ENCODE data around the gene HDLBP.

Gene HDLBP

DNA sequence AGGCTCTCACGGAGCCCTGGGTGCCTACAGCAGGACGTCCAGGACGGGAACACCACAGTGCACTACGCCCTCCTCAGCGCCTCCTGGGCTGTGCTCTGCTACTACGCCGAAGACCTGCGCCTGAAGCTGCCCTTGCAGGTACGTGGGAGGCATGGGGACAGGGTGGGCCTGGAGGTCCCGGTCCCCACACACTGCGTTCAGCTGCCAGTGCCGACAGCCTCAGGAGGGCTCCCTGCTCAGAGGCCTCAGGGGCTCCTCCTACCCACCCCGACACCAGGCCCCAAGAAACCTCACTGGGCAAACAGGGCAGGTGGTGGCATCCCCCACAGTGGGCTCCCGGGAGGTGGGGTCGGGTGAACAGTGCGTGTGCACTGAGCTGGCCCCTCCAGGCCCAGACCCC, 116.2 kb downstream of the HDLBP start (continued):
- TF ChIP-seq, protein P1, sequence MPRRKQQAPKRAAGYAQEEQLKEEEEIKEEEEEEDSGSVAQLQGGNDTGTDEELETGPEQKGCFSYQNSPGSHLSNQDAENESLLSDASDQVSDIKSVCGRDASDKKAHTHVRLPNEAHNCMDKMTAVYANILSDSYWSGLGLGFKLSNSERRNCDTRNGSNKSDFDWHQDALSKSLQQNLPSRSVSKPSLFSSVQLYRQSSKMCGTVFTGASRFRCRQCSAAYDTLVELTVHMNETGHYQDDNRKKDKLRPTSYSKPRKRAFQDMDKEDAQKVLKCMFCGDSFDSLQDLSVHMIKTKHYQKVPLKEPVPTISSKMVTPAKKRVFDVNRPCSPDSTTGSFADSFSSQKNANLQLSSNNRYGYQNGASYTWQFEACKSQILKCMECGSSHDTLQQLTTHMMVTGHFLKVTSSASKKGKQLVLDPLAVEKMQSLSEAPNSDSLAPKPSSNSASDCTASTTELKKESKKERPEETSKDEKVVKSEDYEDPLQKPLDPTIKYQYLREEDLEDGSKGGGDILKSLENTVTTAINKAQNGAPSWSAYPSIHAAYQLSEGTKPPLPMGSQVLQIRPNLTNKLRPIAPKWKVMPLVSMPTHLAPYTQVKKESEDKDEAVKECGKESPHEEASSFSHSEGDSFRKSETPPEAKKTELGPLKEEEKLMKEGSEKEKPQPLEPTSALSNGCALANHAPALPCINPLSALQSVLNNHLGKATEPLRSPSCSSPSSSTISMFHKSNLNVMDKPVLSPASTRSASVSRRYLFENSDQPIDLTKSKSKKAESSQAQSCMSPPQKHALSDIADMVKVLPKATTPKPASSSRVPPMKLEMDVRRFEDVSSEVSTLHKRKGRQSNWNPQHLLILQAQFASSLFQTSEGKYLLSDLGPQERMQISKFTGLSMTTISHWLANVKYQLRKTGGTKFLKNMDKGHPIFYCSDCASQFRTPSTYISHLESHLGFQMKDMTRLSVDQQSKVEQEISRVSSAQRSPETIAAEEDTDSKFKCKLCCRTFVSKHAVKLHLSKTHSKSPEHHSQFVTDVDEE (CRISPR knock-in tag; IDR thresholded peaks at IDR 0.05), result no peak
- TF ChIP-seq CSDC2 (CRISPR knock-in tag; IDR thresholded peaks at IDR 0.05) (no peak), ZC3H10 (CRISPR knock-in tag; IDR thresholded peaks at IDR 0.05) (no peak), RARB (CRISPR knock-in tag; IDR thresholded peaks at IDR 0.05) (no peak), BACH2 (CRISPR knock-in tag; IDR thresholded peaks at IDR 0.05; ENCODE audit: borderline replicate concordance) (no peak), OSR1 (CRISPR knock-in tag; IDR thresholded peaks at IDR 0.05) (no peak), ARNTL (CRISPR knock-in tag; IDR thresholded peaks at IDR 0.05; ENCODE audit: borderline replicate concordance, low read depth) (no peak)
- TF ChIP-seq, protein P2, sequence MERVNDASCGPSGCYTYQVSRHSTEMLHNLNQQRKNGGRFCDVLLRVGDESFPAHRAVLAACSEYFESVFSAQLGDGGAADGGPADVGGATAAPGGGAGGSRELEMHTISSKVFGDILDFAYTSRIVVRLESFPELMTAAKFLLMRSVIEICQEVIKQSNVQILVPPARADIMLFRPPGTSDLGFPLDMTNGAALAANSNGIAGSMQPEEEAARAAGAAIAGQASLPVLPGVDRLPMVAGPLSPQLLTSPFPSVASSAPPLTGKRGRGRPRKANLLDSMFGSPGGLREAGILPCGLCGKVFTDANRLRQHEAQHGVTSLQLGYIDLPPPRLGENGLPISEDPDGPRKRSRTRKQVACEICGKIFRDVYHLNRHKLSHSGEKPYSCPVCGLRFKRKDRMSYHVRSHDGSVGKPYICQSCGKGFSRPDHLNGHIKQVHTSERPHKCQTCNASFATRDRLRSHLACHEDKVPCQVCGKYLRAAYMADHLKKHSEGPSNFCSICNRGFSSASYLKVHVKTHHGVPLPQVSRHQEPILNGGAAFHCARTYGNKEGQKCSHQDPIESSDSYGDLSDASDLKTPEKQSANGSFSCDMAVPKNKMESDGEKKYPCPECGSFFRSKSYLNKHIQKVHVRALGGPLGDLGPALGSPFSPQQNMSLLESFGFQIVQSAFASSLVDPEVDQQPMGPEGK (CRISPR knock-in tag; IDR thresholded peaks at IDR 0.05; ENCODE audit: borderline replicate concordance), result no peak

DNA sequence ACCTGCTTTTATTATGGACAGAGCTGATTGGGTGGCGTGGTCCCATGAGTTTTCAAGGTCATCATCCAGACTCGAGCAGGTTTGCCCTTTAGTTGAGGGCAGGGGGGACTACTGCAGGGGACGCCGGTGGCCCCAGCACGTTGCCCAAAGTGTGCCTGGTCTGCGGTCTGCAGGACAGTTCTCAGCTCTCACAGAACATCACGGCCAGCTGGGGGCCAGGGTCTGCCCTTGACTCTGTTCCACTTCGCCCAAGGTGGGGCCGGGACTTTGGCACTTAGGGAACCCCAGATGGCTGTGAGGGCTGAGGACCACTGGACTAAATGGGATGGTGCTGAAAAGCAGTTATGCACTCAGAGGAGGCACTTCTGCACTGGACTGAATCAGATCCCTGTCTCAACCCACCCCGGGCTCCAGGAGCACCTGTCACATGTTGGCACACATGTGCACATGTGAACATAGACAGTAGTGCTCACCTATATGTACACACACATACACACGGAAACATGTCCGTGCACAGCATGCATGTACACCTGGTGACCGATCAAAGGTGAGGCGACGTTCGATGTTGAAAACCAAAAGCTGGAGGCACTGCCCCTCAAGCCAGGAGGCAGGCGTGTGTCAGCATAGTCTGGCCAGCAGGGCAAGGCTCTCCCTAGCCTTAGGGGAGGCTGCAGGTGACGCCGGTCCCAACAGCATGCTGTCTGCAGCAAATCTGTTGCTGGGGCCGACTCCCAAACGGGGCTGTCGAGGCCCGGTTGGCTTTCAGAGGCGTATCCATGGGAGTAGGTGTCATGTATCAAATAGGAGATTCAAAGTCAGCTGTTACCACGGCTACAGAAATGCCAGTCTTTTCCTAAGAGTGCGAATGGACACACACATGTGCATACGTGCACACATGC, 116.8 kb downstream of the HDLBP start:
- no peak for TF ChIP-seq ZNF565 (CRISPR knock-in tag; conservative IDR thresholded peaks at IDR 0.05; ENCODE audit: low read depth)
- no peak for TF ChIP-seq ZNF8 (CRISPR knock-in tag; IDR thresholded peaks at IDR 0.05)
- TF ChIP-seq GLIS3 (CRISPR knock-in tag; IDR thresholded peaks at IDR 0.05), result no peak
- no peak for TF ChIP-seq ARNTL (CRISPR knock-in tag; IDR thresholded peaks at IDR 0.05; ENCODE audit: borderline replicate concordance, low read depth)
- TF ChIP-seq RARB (CRISPR knock-in tag; IDR thresholded peaks at IDR 0.05), result no peak
- TF ChIP-seq, protein P2 (CRISPR knock-in tag; IDR thresholded peaks at IDR 0.05; ENCODE audit: borderline replicate concordance), result no peak
- TF ChIP-seq ZFP30 (CRISPR knock-in tag; IDR thresholded peaks at IDR 0.05), result no peak
- TF ChIP-seq ISL1 (CRISPR knock-in tag; IDR thresholded peaks at IDR 0.05), result no peak
- TF ChIP-seq OSR1 (CRISPR knock-in tag; IDR thresholded peaks at IDR 0.05), result no peak
- TF ChIP-seq, protein P3, sequence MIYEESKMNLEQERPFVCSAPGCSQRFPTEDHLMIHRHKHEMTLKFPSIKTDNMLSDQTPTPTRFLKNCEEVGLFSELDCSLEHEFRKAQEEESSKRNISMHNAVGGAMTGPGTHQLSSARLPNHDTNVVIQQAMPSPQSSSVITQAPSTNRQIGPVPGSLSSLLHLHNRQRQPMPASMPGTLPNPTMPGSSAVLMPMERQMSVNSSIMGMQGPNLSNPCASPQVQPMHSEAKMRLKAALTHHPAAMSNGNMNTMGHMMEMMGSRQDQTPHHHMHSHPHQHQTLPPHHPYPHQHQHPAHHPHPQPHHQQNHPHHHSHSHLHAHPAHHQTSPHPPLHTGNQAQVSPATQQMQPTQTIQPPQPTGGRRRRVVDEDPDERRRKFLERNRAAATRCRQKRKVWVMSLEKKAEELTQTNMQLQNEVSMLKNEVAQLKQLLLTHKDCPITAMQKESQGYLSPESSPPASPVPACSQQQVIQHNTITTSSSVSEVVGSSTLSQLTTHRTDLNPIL (CRISPR knock-in tag; IDR thresholded peaks at IDR 0.05; ENCODE audit: low read depth), result no peak
- no peak for TF ChIP-seq ESRRG (CRISPR knock-in tag; IDR thresholded peaks at IDR 0.05)
- TF ChIP-seq, protein P1 (CRISPR knock-in tag; IDR thresholded peaks at IDR 0.05), result no peak
- TF ChIP-seq, protein P4, sequence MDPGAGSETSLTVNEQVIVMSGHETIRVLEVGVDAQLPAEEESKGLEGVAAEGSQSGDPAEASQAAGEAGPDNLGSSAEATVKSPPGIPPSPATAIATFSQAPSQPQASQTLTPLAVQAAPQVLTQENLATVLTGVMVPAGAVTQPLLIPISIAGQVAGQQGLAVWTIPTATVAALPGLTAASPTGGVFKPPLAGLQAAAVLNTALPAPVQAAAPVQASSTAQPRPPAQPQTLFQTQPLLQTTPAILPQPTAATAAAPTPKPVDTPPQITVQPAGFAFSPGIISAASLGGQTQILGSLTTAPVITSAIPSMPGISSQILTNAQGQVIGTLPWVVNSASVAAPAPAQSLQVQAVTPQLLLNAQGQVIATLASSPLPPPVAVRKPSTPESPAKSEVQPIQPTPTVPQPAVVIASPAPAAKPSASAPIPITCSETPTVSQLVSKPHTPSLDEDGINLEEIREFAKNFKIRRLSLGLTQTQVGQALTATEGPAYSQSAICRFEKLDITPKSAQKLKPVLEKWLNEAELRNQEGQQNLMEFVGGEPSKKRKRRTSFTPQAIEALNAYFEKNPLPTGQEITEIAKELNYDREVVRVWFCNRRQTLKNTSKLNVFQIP (CRISPR knock-in tag; IDR thresholded peaks at IDR 0.05; ENCODE audit: borderline replicate concordance, low read depth), result no peak
- TF ChIP-seq PPARA (CRISPR knock-in tag; IDR thresholded peaks at IDR 0.05; ENCODE audit: borderline replicate concordance), result no peak
- TF ChIP-seq TCF4 (CRISPR knock-in tag; IDR thresholded peaks at IDR 0.05; ENCODE audit: borderline replicate concordance), result no peak
- no peak for TF ChIP-seq TOX (CRISPR knock-in tag; IDR thresholded peaks at IDR 0.05; ENCODE audit: borderline replicate concordance)
- TF ChIP-seq SNAI2 (CRISPR knock-in tag; IDR thresholded peaks at IDR 0.05), result no peak
- no peak for TF ChIP-seq ZNF70 (CRISPR knock-in tag; IDR thresholded peaks at IDR 0.05)
- TF ChIP-seq BACH2 (CRISPR knock-in tag; IDR thresholded peaks at IDR 0.05; ENCODE audit: borderline replicate concordance), result no peak
- no peak for ATAC-seq
